Measurements from ENCODE around the gene SAG.

DNA sequence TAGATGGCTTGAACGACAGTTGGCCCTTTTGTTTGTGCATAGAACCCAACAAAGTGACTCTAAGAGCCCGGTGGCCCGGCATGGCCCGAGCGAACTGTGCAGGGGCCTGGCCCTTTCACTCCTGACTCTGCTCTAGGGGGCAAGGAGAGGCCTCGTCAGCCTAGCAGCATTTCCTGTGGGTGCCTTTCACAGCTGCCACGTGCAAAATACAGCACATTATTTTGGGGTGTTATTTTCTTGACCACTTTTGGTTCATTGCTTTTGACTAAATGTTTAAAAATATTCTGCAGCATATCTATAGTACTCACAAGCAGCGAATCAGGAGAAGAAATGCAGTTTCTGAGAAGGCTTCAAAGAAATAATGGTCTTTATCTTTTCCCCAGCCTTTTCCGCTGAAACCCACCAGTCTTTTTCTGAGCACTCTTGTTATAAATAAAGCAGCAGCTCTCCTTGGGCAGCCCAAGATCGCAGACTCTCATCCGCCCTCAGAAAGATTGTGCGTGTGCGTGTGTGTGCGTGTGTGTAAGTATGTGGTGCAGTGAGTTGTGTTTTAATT, 78.0 kb downstream of the SAG start:
- no peak for TF ChIP-seq POLR2A (IDR thresholded peaks at IDR 0.05)
- TF ChIP-seq, protein P1, sequence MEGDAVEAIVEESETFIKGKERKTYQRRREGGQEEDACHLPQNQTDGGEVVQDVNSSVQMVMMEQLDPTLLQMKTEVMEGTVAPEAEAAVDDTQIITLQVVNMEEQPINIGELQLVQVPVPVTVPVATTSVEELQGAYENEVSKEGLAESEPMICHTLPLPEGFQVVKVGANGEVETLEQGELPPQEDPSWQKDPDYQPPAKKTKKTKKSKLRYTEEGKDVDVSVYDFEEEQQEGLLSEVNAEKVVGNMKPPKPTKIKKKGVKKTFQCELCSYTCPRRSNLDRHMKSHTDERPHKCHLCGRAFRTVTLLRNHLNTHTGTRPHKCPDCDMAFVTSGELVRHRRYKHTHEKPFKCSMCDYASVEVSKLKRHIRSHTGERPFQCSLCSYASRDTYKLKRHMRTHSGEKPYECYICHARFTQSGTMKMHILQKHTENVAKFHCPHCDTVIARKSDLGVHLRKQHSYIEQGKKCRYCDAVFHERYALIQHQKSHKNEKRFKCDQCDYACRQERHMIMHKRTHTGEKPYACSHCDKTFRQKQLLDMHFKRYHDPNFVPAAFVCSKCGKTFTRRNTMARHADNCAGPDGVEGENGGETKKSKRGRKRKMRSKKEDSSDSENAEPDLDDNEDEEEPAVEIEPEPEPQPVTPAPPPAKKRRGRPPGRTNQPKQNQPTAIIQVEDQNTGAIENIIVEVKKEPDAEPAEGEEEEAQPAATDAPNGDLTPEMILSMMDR (IDR thresholded peaks at IDR 0.05): no peak

All from adrenal gland (tissue), 5 donors.